SU-DHL-6 (cell line): ENCODE results near the gene NAA80.

Source experiments
- H2AFZ ChIP-seq: fragments of 200-600 bp; sonication (generic); 2 replicates; pipeline ENCODE4 v1.6.1; 2014; ENCODE audit warnings: low read depth, mild to moderate bottlenecking, moderate library complexity, mixed read lengths, antibody characterized with exemption, low read length; ENCODE audit not compliant: severe bottlenecking
- H3F3A ChIP-seq: fragments of 200-600 bp; shearing (Covaris generic); 2 replicates; pipeline ENCODE4 v1.6.0; 2016; ENCODE audit warnings: antibody characterized with exemption, mild to moderate bottlenecking; ENCODE audit not compliant: insufficient read depth
- H3K27ac ChIP-seq: fragments of 200-600 bp; sonication (generic); 2 replicates; pipeline ENCODE4 v1.5.1; 2016; ENCODE audit warnings: low read depth, mild to moderate bottlenecking, low read length, moderate library complexity, mixed read lengths
- H3K27me3 ChIP-seq: fragments of 200-600 bp; sonication (generic), shearing (Covaris generic); 2 replicates; pipeline ENCODE4 v1.6.0; 2014; ENCODE audit warnings: mild to moderate bottlenecking, low read length
- H3K36me3 ChIP-seq: fragments of 200-600 bp; sonication (generic); 2 replicates; pipeline ENCODE4 v1.6.1; 2014; ENCODE audit warnings: mild to moderate bottlenecking, low read length, mixed read lengths
- H3K4me2 ChIP-seq: fragments of 300-600, 200-600 bp; shearing (Covaris generic), sonication (generic); 2 replicates; pipeline ENCODE4 v1.6.0; 2014; ENCODE audit warnings: low read length, low read depth, mild to moderate bottlenecking; ENCODE audit not compliant: poor library complexity, severe bottlenecking
- H3K4me3 ChIP-seq: fragments of 200-600 bp; sonication (generic); 2 replicates; pipeline ENCODE4 v1.5.1; 2014; ENCODE audit warnings: antibody characterized with exemption, low read length, mild to moderate bottlenecking, mixed read lengths; ENCODE audit not compliant: insufficient read depth, poor library complexity, severe bottlenecking
- H3K79me2 ChIP-seq: fragments of 200-600 bp; sonication (generic); 2 replicates; pipeline ENCODE4 v1.6.1; 2014; ENCODE audit warnings: mild to moderate bottlenecking, low read length, moderate library complexity; ENCODE audit not compliant: insufficient read depth
- H3K9ac ChIP-seq: fragments of 200-600 bp; sonication (generic); 2 replicates; pipeline ENCODE4 v1.7.0; 2014; ENCODE audit warnings: mild to moderate bottlenecking, low read length
- H3K9me2 ChIP-seq: fragments of 200-600 bp; sonication (generic); replicated peaks from 2 replicates; pipeline ENCODE4 v1.6.1; 2014; ENCODE audit warnings: low read length; ENCODE audit not compliant: insufficient read depth
- H3K9me3 ChIP-seq: fragments of 200-600 bp; sonication (generic); 2 replicates; pipeline ENCODE4 v1.6.1; 2014; ENCODE audit warnings: low read length, mixed read lengths; ENCODE audit not compliant: insufficient read depth
- H4K20me1 ChIP-seq: fragments of 200-600 bp; sonication (generic); 2 replicates; pipeline ENCODE4 v1.6.1; 2014; ENCODE audit warnings: low read depth, mild to moderate bottlenecking, antibody characterized with exemption, low read length, moderate library complexity, mixed read lengths
- CTCF ChIP-seq: fragments of 200-600 bp; sonication (generic); IDR thresholded peaks from one replicate; pipeline ENCODE4 v1.5.1; 2017; ENCODE audit warnings: antibody characterized with exemption, mild to moderate bottlenecking, low read length, moderate library complexity; ENCODE audit not compliant: insufficient read depth, poor library complexity, severe bottlenecking
- EZH2phosphoT487 ChIP-seq: fragments of 200-600 bp; sonication (generic), shearing (Covaris generic); conservative IDR thresholded peaks from 2 replicates; pipeline ENCODE4 v1.6.1; 2018; ENCODE audit warnings: mild to moderate bottlenecking, antibody characterized with exemption, low read length, moderate library complexity, mixed read lengths

NAA80 gene

GRCh38 chr3:50296721-50297383, 2.4 kb downstream of the NAA80 start:
- Histone ChIP-seq H3K27me3 (no peaks in the 10 kb centered on the region), H3K27ac (no peak overlapping the region), H3K9me2 (no peaks in the 10 kb centered on the region), H4K20me1 (no peaks in the 10 kb centered on the region), H3K9ac (no peak overlapping the region), H3K4me3 (no peak overlapping the region), H2AFZ (no peak overlapping the region), H3K4me2 (no peak overlapping the region), H3K79me2 (peaks cover 3% of the 10 kb centered on the region), H3F3A (no peaks in the 10 kb centered on the region), H3K9me3 (no peaks in the 10 kb centered on the region), H3K36me3 (no peaks in the 10 kb centered on the region)
- TF ChIP-seq EZH2phosphoT487 (no peak), CTCF (no peak)

GRCh38 chr3:50295553-50296431, 3.4 kb downstream of the NAA80 start:
- no peak overlapping the region for H3K4me3 ChIP-seq
- H2AFZ ChIP-seq = no peak overlapping the region
- no peaks in the 10 kb centered on the region for H3F3A ChIP-seq
- no peaks in the 10 kb centered on the region for H3K9me3 ChIP-seq
- TF ChIP-seq EZH2phosphoT487 (no peak), CTCF (no peak)
- H3K9ac ChIP-seq = no peak overlapping the region
- no peak overlapping the region for H3K4me2 ChIP-seq
- H3K27ac ChIP-seq = no peak overlapping the region
- H3K36me3 ChIP-seq = no peaks in the 10 kb centered on the region
- H3K9me2 ChIP-seq = no peaks in the 10 kb centered on the region
- H3K27me3 ChIP-seq = no peaks in the 10 kb centered on the region
- peaks cover 14% of the 10 kb centered on the region for H3K79me2 ChIP-seq
- H4K20me1 ChIP-seq = no peaks in the 10 kb centered on the region

- Histone ChIP-seq H3K27ac (no peak overlapping the region), H4K20me1 (no peaks in the 10 kb centered on the region), H2AFZ (no peak overlapping the region), H3K9ac (no peak overlapping the region), H3F3A (no peaks in the 10 kb centered on the region), H3K27me3 (no peaks in the 10 kb centered on the region), H3K36me3 (no peaks in the 10 kb centered on the region), H3K9me2 (no peaks in the 10 kb centered on the region), H3K4me2 (no peak overlapping the region), H3K79me2 (peaks cover 22% of the 10 kb centered on the region), H3K4me3 (no peak overlapping the region), H3K9me3 (no peaks in the 10 kb centered on the region)
- TF ChIP-seq CTCF = no peak
- no peak for TF ChIP-seq EZH2phosphoT487
Measured at GRCh38 chr3:50294492-50295403, 4.5 kb downstream of the NAA80 start.
